GM19023 (cell line): Measurements from ENCODE around the gene CEP112.
"Not testable (repeated sequence)": the region's sequence is repeated elsewhere in the genome, so short reads cannot be mapped to it uniquely, and the experiment has no call there.

Experiments
- ATAC-seq: cut with Tn5 transposase; IDR thresholded peaks from one replicate; pipeline ENCODE4 v1.9.1; 2021; ENCODE audit warnings: mild to moderate bottlenecking, moderate library complexity; ENCODE audit not compliant: unreplicated experiment

The CEP112 gene

GRCh38 chr17:65797101-65797500 is 394.8 kb downstream of the CEP112 start:
- no peak for ATAC-seq

GRCh38 chr17:65794572-65794971 is 397.4 kb downstream of the CEP112 start:
- no peak for ATAC-seq

- no peak for ATAC-seq
Observed at GRCh38 chr17:65790241-65790640, 401.7 kb downstream of the CEP112 start.

- ATAC-seq, result no peak
Observed at GRCh38 chr17:65787503-65787902, 404.4 kb downstream of the CEP112 start.

GRCh38 chr17:65786479-65786878 is 405.5 kb downstream of the CEP112 start:
- ATAC-seq, result no peak

GRCh38 chr17:65785109-65785508 is 406.8 kb downstream of the CEP112 start:
- ATAC-seq, result no peak

GRCh38 chr17:65783845-65784334 is 408.0 kb downstream of the CEP112 start:
- no peak for ATAC-seq

- ATAC-seq, result not testable (repeated sequence)
Observed at GRCh38 chr17:65782104-65782706, 409.7 kb downstream of the CEP112 start.

GRCh38 chr17:65780111-65780510 is 411.8 kb downstream of the CEP112 start:
- ATAC-seq, result no peak

GRCh38 chr17:65776890-65777289 is 415.0 kb downstream of the CEP112 start:
- no peak for ATAC-seq

- ATAC-seq, result no peak
Observed at GRCh38 chr17:65774787-65775186, 417.1 kb downstream of the CEP112 start.

- ATAC-seq, result no peak
Observed at GRCh38 chr17:65772989-65773388, 418.9 kb downstream of the CEP112 start.

- ATAC-seq, result no peak
Observed at GRCh38 chr17:65771704-65772103, 420.2 kb downstream of the CEP112 start.

GRCh38 chr17:65763786-65764185 is 428.1 kb downstream of the CEP112 start:
- no peak for ATAC-seq

GRCh38 chr17:65762973-65763372 is 429.0 kb downstream of the CEP112 start:
- ATAC-seq, result no peak

GRCh38 chr17:65759532-65759931 is 432.4 kb downstream of the CEP112 start:
- ATAC-seq, result no peak

GRCh38 chr17:65756760-65757159 is 435.2 kb downstream of the CEP112 start:
- ATAC-seq, result no peak

- no peak for ATAC-seq
Observed at GRCh38 chr17:65755799-65756198, 436.1 kb downstream of the CEP112 start.

- ATAC-seq, result no peak
Observed at GRCh38 chr17:65754630-65755029, 437.3 kb downstream of the CEP112 start.

GRCh38 chr17:65754081-65754480 is 437.9 kb downstream of the CEP112 start:
- ATAC-seq, result no peak

GRCh38 chr17:65753348-65753747 is 438.6 kb downstream of the CEP112 start:
- ATAC-seq, result no peak

- ATAC-seq, result no peak
Observed at GRCh38 chr17:65751263-65751662, 440.7 kb downstream of the CEP112 start.

GRCh38 chr17:65750631-65751115 is 441.3 kb downstream of the CEP112 start:
- no peak for ATAC-seq
